ENCODE results near the gene NRXN3.
"Not testable (repeated sequence)": the region's sequence is repeated elsewhere in the genome, so short reads cannot be mapped to it uniquely, and the experiment has no call there.

The NRXN3 gene

GRCh38 chr14:78417532-78417931, 247.4 kb downstream of the NRXN3 start:
- DNase-seq, result no peak

DNA sequence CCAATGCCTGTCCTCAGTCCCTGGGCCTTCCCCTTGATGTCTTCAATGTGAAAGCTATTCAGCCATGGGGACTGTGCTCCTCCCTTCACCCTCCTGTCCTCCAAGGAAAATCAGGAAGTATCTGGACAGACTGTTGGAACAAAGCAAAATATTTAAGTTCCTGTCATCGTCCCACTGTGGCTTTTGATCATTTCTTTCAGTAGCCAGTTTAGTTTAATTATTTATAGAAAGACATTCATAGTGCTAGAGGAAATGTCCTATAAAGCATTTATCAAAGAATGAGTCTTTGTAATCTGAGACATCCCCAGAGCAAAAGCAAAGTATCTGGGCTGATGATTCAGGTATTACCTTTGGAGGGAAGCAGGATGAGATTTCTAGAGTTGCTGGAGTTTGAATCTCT, 254.1 kb downstream of the NRXN3 start:
- DNase-seq, result no peak

DNA sequence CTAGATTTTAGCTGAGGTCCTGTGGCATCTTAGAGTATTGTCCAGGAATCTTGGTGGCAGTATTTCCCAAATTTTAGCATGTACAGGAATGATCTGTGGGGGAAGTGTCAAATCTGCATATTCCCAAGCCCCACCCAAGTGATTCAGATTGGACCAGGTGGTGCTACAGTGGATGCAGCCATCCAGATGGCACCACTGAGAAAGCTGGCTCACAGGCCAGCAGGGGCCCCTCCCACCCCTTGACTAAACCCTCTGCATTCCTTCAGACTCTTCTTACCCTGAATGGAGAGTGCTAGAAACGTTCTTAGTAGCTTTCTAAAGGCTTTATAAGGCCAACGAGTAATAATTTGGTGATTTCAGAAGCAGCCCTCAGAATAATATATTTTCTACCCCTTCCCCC, 255.2 kb downstream of the NRXN3 start:
- no peak for DNase-seq

GRCh38 chr14:78425782-78426181, 255.6 kb downstream of the NRXN3 start:
- DNase-seq, result no peak

DNA sequence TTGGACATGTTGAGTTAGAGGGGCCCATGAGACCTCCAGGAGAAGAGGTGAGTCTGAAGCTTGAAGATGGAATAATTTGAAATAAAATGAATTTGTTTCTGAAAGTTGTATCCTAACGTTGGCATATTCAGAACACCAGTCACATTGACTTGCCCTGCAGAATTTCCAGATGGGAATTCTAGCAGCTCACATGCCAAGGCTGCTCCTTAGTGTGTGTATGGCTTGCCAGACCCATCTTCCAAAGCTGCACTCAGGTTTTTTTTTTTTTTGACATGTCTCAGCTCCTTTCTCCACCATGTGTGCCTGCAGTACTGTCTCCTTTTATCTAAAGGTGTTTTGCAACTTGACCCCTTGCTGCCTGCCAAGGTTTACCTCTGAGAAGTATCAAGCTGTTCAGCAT, 261.9 kb downstream of the NRXN3 start:
- DNase-seq, result no peak

DNA sequence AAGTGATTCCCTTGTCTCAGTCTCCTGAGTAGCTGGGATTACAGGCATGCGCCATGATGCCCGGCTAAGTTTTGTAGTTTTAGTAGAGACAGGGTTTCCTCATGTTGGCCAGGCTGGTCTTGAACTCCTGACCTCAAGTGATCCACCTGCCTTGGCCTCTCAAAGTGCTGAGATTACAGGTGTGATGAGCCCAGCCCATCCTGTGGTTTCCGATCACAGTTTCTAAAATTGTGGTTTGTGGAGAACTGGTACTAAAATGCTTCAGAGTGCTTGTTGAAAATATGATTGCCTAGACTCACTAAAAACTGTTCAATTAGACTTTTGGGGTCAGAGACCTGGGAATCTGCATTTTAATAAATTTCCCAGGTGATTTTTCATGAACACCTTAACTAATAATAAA, 267.3 kb downstream of the NRXN3 start:
- DNase-seq, result not testable (repeated sequence)

- no peak for DNase-seq
Measured at GRCh38 chr14:78440356-78440894, 270.3 kb downstream of the NRXN3 start.

DNA sequence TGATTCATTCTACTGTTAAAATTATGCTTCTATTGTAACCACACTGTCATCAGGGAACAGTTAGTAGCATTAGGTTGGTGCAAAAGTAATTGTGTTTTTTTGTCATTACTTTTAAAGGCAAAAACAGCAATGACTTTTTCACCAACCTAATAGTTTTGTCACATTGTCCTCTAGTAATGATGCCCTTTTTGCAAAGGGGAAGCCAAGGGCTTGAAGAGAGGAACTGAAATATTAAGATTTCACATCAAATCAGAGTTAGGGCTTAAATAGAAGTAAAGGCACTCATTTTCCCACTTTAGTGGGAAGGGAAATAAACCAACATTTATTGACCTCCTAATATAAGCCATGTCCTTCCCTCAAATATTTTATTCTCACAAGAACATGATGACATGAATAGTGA, 273.7 kb downstream of the NRXN3 start:
- no peak for DNase-seq

DNA sequence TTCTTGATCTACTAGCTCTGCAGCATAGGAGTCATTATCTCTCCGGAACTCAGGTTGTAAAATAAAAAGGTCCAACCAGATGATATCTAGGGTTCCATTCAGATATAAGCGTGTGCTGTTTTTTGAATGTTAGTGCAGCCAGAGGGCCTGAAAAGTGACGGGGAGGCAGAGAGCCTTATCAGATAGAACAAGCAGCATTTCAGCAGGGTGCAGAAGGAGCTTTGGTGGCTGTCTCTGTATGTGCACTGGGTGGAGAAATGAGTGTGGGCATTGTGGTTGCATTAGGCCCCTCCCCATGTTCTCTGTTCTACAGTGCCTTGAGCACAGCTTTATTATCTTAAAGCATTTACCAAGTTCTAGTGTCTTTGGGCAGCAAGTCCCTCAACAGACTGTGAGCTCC, 275.1 kb downstream of the NRXN3 start:
- no peak for DNase-seq

DNA sequence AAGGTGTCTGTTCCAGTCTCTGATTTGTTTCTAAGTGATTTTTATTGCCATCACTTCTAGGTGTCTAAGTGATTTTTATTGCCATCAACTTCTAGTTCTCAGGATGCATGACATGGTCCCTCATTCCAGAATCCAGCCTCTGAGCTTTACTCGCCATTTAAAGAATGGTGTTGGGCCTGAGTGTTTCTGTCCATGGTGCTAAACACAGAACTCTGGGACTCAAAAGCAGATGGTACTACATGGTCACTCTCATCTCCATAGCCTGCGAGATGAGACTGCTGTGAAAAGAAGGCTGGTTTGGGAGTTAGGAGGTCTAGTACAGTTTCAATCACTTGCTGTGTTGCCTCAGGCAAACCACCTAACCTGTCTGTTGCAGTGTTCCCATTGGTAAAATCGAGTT, 276.6 kb downstream of the NRXN3 start:
- no peak for DNase-seq

GRCh38 chr14:78448164-78449094, 278.3 kb downstream of the NRXN3 start:
- no peak for DNase-seq

GRCh38 chr14:78450669-78451318, 280.6 kb downstream of the NRXN3 start:
- DNase-seq, result no peak

GRCh38 chr14:78451319-78451695, 281.1 kb downstream of the NRXN3 start:
- DNase-seq, result no peak

DNA sequence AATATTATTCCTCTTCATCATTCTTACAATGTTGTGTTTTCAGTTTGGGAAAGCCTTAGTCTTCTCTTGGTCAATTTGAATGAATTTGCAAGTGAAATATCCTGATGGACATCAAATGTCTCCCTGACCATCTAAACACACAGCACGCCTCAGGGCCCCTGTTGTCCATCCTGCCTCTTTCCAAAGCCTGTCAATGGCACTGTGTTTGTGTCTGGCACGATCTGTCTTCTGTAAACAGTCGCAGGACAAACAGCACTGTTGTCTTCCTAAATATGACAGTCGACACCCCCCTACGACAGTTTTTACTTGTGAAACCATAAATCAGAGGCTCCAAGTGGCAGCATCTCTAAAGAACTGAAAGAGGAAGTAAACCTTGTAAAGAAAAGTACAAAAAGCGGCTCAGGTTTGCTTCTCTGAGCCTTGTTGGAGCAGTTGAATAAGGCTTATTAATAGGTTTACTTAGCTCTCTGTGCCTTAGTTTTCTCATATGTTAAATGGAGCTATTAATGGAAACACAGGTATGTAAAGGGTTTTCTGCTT, 285.8 kb downstream of the NRXN3 start:
- DNase-seq, result no peak

DNA sequence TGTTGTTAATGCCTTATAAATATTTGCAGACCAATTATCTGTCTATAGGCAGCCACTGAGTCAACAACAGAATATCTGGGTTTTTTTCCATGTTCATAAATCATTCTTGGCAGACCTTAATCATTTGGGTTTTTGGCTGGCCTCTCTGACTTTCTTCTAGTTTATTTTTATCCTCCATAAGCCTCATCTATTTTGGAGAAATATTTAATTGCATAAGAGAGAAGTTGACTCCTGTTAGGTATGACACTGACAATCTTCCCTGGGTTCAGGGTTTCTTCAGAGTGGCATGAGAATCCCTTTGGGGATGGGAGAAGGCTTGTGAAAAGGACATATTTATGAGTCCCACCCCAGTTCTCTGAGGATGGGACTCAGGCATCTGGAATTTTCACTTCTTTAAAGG, 299.8 kb downstream of the NRXN3 start:
- DNase-seq, result no peak

- DNase-seq, result no peak
Measured at GRCh38 chr14:78479127-78479780, 309.1 kb downstream of the NRXN3 start.

DNA sequence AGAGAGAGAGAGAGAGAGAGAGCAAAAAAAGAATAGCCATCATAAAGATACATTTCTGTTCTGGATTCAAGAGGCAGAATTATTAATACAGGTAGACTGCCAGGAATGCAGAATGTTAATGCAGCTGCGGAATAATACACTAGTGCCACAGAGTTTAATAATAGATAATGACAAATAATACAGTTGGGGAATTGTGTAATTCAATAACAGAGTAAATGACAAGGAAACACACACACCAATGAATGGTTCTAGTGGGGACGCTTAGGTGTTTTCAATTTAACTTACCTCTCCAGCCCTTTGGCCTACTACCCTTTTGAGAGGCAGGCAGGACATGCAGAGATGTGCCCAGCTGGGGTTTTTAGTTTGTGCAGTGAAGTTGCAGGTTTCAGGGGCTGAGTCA, 313.9 kb downstream of the NRXN3 start:
- DNase-seq, result no peak

DNA sequence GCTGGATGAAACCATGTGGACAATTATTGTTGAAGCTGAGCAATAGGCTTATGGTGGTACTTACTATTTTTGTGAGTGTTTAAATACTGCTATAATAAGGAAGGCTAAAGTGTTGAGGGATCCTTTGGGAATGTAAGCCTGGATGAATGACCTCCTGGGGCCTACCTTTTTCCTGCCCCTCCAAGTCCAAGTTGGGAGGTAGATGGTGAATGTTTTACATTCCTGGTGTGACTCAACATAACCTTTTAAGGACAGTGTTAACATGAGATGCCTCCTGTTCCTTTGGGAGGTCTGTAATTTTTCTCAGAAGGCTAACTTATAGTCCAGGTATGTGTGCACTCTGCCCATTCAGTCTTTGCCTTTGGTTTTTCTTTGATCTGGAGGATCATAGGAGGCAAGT, 315.9 kb downstream of the NRXN3 start:
- DNase-seq, result no peak

- DNase-seq, result no peak
Measured at GRCh38 chr14:78486621-78487020, 316.4 kb downstream of the NRXN3 start.

- not testable (repeated sequence) for DNase-seq
Measured at GRCh38 chr14:78487573-78487972, 317.4 kb downstream of the NRXN3 start.

DNA sequence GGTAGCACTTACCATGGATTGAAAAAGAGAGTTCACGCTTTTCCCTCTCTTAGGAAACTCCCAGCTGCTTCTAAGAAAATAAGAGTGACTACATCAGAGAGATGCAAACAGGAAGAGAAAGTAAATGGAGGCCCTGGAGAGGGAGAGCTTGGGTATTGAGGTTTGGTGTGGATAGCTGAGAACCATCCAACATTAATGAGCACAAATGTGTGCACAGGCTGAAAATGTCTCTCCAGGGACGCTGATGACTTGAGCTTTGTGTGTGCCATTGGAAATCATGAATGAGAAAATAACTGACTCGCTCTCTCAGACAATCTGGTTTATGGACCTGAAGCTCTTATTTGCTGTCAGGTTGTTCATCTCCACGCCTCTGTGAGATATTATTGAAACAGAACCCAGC, 318.8 kb downstream of the NRXN3 start:
- no peak for DNase-seq

DNA sequence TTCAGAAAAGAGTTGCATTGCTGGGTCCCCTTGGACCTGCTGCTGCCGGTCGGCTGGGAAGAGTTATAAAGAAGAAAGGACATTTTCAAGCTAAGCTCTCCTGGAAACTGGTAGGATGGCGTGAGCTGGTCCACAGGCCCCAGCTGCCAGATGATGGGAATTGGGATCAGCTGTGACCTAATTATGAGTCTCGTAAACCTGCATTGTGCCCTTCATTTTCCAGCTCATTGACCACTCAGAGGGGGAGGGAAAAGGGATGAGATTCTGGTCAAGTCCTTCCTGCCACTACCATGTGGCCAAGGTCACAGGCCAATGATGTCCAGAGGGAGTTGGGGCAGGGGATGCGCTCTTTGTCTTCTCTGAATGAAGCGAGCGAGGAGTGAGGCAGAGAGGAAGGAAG, 320.9 kb downstream of the NRXN3 start:
- no peak for DNase-seq

- DNase-seq, result no peak
Measured at GRCh38 chr14:78498062-78498595, 328.0 kb downstream of the NRXN3 start.
